ENCODE data around the gene EPM2A.
A peak's percentile ranks its signal among the peaks of the same experiment; 100 is the strongest.

- TF ChIP-seq POLR2A (IDR thresholded peaks at IDR 0.05; ENCODE audit: low read depth, low read length) (no peak), MAX (IDR thresholded peaks at IDR 0.05; ENCODE audit: insufficient read depth, insufficient read length) (no peak), CTCF (IDR thresholded peaks at IDR 0.05; ENCODE audit: extremely low read depth in 1 of 2, insufficient read depth in 1 of 2, low read depth in 1 of 2, low read length in 2 of 2) (no peak), EZH2 (IDR thresholded peaks at IDR 0.05; ENCODE audit: borderline replicate concordance, low read depth, low read length, severe bottlenecking) (no peak), JUN (IDR thresholded peaks at IDR 0.05; ENCODE audit: borderline replicate concordance, insufficient read depth, insufficient read length, low read depth) (no peak), FOS (IDR thresholded peaks at IDR 0.05; ENCODE audit: borderline replicate concordance, insufficient read depth, low read length) (peak; percentile 18), MYC (IDR thresholded peaks at IDR 0.05; ENCODE audit: low read depth, low read length) (no peak), POLR2AphosphoS5 (IDR thresholded peaks at IDR 0.05; ENCODE audit: insufficient read depth, low read depth, low read length) (no peak), GATA2 (IDR thresholded peaks at IDR 0.05; ENCODE audit: insufficient read depth, insufficient read length, low read depth, low read length) (no peak)
Measured at GRCh38 chr6:145749632-145750031, 14.3 kb upstream of the EPM2A start.
